C4-2B (cell line): ENCODE results near the gene DHX34.

Experiments
- CTCF ChIP-seq: fragments of 450-650 bp; conservative IDR thresholded peaks from 2 replicates; pipeline ENCODE4 v1.5.1; 2017; ENCODE audit warnings: mild to moderate bottlenecking
- ZFX ChIP-seq: fragments of 450-650 bp; IDR thresholded peaks from 2 replicates; pipeline ENCODE4 v1.6.1; 2017

GRCh38 chr19:47343194-47343802, 5.8 kb upstream of the DHX34 start:
- TF ChIP-seq CTCF = no peak
- no peak for TF ChIP-seq ZFX
